Muscle of back (tissue), 11 donors: ENCODE results near the gene CLDN17. TPM values are rescaled to one million over a fixed set of nuclear protein-coding genes. Genes with fewer than 3 reads are reported as not detected.

Experiments
- DNase-seq, 3 donors: peaks; one replicate each; pipeline versions ENCODE4 v3.0.0 to v3.0.0-alpha.2; 2013
- polyA plus RNA-seq, 10 donors: library from polyadenylated mRNA; unstranded; fragments of 120-200 nt; gene quantifications; one replicate each; pipeline ENCODE4 v1.2.1, GENCODE V29; 2013; ENCODE audit not compliant: insufficient read length in 10 of 10

The CLDN17 gene
- polyA plus RNA-seq, 10 donors: not detected

- DNase-seq: no peak
Measured at GRCh38 chr21:30126576-30126975, 40.0 kb downstream of the CLDN17 start.

GRCh38 chr21:30117631-30118030 lies 49.0 kb downstream of the CLDN17 start:
- peak; percentile 3 to 55 (median 30) for DNase-seq

GRCh38 chr21:30116479-30116878 lies 50.1 kb downstream of the CLDN17 start:
- no peak for DNase-seq

Other genes starting within 250 kb of the CLDN17 start
- gene GRIK1, start 226.8 kb downstream of the CLDN17 start, polyA plus RNA-seq: 1 to 10 TPM in 3 of 10 donors, under 1 TPM in 7; 0.19 to 3.4 (median 0.55) TPM
- gene CLDN8, start 49.3 kb upstream of the CLDN17 start, polyA plus RNA-seq: 1 to 10 TPM in 2 of 10 donors, not detected in 8; 3.2 to 6.4 TPM
- not detected for gene KRTAP24-1, start 116.1 kb upstream of the CLDN17 start, polyA plus RNA-seq
- not detected for gene KRTAP25-1, start 122.7 kb upstream of the CLDN17 start, polyA plus RNA-seq
- not detected for gene KRTAP26-1, start 153.5 kb upstream of the CLDN17 start, polyA plus RNA-seq
- gene KRTAP27-1, start 170.9 kb upstream of the CLDN17 start, polyA plus RNA-seq: not detected
- not detected for gene KRTAP23-1, start 181.8 kb upstream of the CLDN17 start, polyA plus RNA-seq
- not detected for gene KRTAP13-2, start 205.5 kb upstream of the CLDN17 start, polyA plus RNA-seq
- not detected for gene KRTAP13-1, start 229.2 kb upstream of the CLDN17 start, polyA plus RNA-seq